HL-60 (cell line): ENCODE data around the gene TRABD2B.

ENCODE experiments used
- CTCF ChIP-seq: IDR thresholded peaks from one replicate; pipeline ENCODE4 v1.5.1; 2011; ENCODE audit warnings: low read length, control low read depth, inconsistent platforms; ENCODE audit not compliant: insufficient read depth
- GABPA ChIP-seq: IDR thresholded peaks from 2 replicates; pipeline ENCODE4 v1.6.1; 2012; ENCODE audit warnings: low read depth
- POLR2AphosphoS5 ChIP-seq: IDR thresholded peaks from 2 replicates; pipeline ENCODE4 v1.6.1; 2012; ENCODE audit warnings: low read depth
- REST ChIP-seq: IDR thresholded peaks from 2 replicates; pipeline ENCODE4 v1.6.1; 2012; ENCODE audit warnings: low read depth; ENCODE audit not compliant: insufficient replicate concordance
- SPI1 ChIP-seq: IDR thresholded peaks from 2 replicates; pipeline ENCODE4 v1.6.1; 2012; ENCODE audit warnings: low read depth, mild to moderate bottlenecking, borderline replicate concordance

- TF ChIP-seq CTCF = no peak
- TF ChIP-seq REST = no peak
- no peak for TF ChIP-seq POLR2AphosphoS5
- no peak for TF ChIP-seq SPI1
- TF ChIP-seq GABPA = no peak
Measured at GRCh38 chr1:47844558-47844955, 152.6 kb downstream of the TRABD2B start.
